GM12873 (cell line): ENCODE data around the gene KLHL9.

Experiments
- CTCF ChIP-seq: IDR thresholded peaks from 2 replicates; pipeline ENCODE4 v1.5.1; 2012; ENCODE audit warnings: low read depth, mild to moderate bottlenecking, moderate library complexity, low read length, control low read depth; ENCODE audit not compliant: insufficient read depth; ENCODE audit errors: missing control alignments

KLHL9 gene

GRCh38 chr9:21350787-21351186 is 15.6 kb upstream of the KLHL9 start, which contains the start of gene IFNA6:
Gene IFNA6 (minus strand): TSS chr9:21350887. CDS start chr9:21350887, 0 bp downstream.
- TF ChIP-seq CTCF: no peak

GRCh38 chr9:21348430-21348970 is 13.3 kb upstream of the KLHL9 start:
- TF ChIP-seq CTCF: no peak

GRCh38 chr9:21340735-21341134 is 5.5 kb upstream of the KLHL9 start:
- TF ChIP-seq CTCF: no peak

- no peak for TF ChIP-seq CTCF
Measured at GRCh38 chr9:21336457-21336856, 1.3 kb upstream of the KLHL9 start.

- no peak for TF ChIP-seq CTCF
Measured at GRCh38 chr9:21333226-21333625, 2.0 kb downstream of the KLHL9 start.

GRCh38 chr9:21331676-21332402 is 3.4 kb downstream of the KLHL9 start:
- no peak for TF ChIP-seq CTCF

- peak; percentile 57 for TF ChIP-seq CTCF
Measured at GRCh38 chr9:21326526-21327139, 8.6 kb downstream of the KLHL9 start.
